ENCODE results near the gene ASB4.
A peak's percentile ranks its signal among the peaks of the same experiment; 100 is the strongest.
"Not testable (repeated sequence)": the region's sequence is repeated elsewhere in the genome, so short reads cannot be mapped to it uniquely, and the experiment has no call there.

ASB4 gene

DNA sequence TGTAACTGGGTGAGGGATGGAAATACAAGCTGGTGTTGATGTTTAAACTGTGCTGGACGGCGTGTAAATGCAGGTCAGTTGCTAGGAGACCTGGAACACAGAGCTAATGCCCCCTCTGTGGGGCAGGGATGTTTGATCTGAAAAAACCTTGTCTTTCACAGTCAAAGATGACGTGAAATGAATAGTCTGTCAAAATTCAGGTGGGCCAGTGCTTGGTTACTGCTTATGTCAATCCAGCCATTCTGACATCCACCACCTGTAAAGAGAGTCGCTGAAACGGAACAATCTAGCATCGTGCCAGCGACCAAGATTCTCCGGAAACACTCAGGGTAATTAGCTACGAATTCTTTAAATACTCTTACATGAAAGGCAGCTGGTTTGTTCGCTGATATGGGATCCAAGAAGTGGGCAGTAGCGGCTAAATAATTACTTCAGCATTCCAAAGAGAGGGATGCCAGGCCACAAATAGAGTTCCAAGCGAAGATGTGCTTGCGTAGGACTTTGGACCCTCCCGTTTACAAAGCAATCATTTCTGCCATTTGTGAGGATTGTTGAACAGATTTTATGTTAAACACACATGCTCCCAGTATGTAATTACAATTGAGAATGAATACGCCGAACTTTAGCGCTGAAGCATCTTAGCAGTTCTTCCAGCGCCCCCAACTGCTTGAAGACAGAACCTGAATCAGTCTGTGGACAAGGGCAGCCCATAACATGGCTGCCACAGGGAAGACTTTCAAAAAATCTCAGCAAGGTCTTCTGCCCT is 7.3 kb upstream of the ASB4 start:
- DNase-seq (ENCODE audit: low read depth in 2 of 3, low spot score in 1 of 3), result no peak

DNA sequence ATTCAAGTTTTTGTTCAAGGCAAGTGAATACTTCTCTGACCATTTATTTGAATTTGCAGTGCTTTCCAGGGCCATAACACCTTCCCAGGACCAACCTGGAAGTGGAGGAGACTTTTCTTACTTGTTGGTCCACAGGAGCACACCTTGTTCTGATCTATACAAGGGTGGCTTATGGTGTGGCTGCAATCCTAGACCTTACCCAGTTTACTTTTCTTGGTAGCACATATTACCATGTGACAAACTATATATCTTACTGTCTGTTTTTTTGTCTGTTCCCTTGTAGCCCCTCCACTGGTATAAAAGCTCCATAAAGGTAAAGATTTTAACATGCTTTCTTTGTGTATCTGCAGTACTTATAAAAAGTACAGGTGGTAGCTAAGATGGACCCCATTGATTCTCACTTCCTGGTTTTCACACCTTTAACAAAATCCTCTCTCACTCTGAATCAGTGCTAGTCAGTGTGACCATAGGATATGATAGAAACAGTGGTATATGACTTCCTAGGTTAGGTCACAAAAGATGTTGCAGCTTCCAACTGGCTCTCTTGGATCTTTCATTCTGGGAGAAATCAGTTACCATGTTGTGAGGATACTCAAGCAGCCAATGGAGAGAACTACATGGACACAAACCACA is 5.6 kb upstream of the ASB4 start:
- DNase-seq (ENCODE audit: low read depth in 2 of 3, low spot score in 1 of 3), result no peak

DNA sequence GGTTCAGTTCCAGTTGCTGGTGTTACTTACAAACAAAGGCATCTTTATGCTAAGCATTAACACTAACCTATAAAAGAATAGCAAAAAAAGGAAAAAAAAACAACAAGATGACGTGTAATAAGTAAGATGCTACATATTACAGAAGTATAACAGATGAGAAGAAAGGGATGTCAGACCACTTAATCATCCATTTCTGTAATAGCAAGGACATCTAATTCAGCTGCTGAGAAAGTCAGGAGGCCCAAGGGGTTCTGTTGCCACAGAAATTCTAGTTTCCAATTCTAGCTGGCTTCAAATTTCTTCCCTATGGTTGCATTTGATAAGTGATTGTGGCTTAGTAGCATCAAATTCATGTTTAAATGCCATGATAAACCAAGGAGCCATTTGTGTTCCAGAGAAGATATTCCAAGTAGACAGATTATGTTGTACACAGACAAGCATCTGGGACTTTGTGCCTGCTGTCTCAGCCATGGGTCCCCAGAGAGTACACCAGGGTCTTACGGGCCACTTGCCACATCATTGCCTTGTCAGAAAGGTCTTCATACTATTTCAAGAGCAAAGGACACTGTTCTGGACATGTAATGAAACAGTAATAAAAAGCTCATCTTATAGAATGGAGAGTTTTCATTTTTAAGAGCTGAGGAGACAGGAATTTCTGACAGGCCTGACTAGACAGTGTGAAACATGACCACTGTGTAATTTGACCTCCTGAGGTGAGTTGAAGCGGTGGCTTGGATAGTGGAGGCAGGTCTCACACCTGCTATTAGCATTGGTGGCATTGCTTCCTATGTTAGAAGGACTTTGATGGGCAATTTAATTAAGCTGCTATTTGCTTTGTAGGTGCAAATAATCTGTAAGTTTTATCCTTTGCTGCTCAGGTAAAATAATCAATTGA is 4.2 kb upstream of the ASB4 start:
- DNase-seq (ENCODE audit: low read depth in 2 of 3, low spot score in 1 of 3), result no peak

DNA sequence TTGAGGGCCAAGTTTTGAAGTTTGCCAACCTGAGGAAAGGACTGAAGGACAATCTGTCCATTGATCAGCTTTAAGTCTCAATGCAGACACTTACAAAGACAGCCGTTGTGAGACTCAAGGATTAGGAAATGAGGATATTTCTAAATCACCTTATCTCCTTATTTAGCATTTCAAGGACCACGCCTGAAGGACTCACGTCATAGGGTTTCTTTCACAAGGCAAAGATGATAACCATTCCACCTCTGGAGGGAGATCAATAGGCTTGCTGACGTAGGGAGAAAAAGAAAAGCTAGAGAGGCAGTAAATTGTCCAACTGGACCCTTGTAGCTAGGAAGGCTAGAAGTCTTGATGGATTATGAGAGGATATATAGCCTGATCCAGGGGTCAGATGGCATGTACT is 3.3 kb upstream of the ASB4 start:
- DNase-seq (ENCODE audit: low read depth in 2 of 3, low spot score in 1 of 3), result no peak

DNA sequence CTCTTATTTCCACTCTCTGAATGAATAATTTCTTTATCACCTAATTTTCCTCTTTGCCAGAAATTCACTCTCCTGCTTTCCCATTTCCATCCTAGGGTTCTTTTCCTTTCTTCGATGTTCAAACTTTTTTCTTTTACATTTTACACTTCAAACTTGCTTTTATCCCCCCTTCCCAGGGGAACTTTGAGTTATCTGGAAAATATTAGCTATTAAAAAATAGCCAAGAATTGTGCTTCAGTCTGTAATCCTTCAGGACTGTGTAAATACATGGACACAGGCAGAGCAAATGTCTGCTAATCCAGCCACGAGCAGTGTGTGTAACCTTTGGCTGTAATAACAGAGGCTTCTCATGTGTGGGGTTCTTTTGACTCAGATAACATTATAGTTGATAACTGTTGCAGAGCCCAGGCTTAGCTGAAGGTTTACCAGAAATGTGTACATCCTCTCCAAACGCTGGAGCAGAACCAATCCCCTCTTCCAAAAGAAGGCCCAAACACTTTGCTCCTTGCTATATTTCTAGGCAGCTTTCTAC is 4.6 kb downstream of the ASB4 start:
- no peak for DNase-seq (ENCODE audit: low read depth in 2 of 3, low spot score in 1 of 3)

- no peak for DNase-seq (ENCODE audit: low read depth in 2 of 3, low spot score in 1 of 3)
Observed at GRCh38 chr7:95491201-95491600, 5.5 kb downstream of the ASB4 start.

DNA sequence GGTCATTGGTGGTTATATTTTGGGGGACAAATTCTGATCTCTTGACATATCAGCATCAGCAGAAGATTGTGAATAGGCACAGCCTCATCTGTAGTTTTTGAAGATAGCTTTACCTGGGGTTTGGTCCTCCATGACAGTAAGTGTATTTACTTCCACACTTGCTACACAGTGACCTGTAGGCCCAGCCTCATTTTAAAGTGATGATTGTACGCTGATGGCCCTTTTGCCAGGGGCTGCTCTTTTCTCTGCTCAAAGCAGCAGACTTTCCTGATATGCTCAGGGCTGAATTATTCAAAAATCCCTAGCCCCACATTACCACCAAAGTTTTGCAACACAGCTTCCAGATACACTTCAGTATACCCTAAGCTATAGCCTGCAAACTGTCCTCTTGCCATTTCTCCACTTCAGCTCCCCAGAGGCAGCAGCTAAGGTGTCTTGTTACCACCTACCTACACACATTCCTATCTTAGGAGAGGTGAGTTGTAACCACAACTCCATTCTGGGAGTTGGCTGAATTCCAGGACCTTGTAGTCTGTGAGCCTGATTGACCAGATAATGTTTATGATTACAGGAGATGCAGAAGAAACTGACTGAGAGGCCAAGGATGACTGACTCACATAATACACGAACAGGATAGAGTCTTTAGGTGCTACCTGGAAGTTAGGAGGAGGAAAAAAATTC is 6.0 kb downstream of the ASB4 start:
- DNase-seq (ENCODE audit: low read depth in 2 of 3, low spot score in 1 of 3), result no peak

- no peak for DNase-seq (ENCODE audit: low read depth in 2 of 3, low spot score in 1 of 3)
Observed at GRCh38 chr7:95493247-95493646, 7.5 kb downstream of the ASB4 start.

GRCh38 chr7:95493844-95494243 is 8.1 kb downstream of the ASB4 start:
- DNase-seq (ENCODE audit: low read depth in 2 of 3, low spot score in 1 of 3), result no peak

DNA sequence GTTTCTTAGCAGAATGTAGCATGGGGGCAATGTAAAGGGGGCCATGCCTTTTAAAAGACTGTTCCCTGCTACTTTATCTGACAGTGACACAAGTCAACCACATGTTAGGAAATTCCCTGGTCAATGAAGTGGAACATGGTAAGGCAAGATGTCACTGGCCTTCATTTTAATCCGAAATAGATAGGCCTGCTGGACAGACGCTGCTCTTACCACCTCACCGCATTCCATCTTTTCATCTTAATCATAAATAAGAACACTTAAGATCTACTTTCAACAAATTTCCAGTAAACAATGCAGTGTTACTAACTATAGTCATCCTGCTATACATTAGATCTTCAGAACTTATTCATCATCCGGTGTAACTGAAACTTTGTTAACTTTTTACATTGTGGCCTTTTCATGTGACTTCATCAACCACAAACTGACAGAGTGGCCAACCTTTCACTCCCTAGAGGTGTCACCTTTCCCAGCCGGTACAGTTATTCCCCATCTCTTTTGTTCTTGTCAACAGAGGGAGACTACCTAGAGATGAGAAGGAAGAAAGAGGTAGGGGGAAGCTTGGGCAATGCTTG is 15.6 kb downstream of the ASB4 start:
- DNase-seq (ENCODE audit: low read depth in 2 of 3, low spot score in 1 of 3), result peak in 1 of 3 donors; percentile 6

DNA sequence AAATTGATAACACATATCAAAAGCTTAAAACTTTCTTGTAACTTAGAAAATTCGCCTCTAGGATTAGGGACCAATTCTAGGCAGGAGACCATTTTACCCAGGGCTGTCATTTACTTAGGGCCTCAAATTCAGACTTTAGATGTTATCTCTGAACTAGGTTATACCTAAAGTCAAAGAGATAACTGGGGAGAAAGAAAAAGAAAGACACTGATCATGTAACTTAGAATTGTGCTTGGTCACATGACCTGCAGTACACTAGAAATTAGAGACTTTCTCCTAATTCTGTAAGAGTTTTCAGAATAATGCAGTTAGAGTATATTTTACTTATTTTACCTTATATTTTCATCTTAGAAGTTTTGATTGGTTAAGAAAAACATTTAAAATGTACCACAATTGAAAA is 16.7 kb downstream of the ASB4 start:
- no peak for DNase-seq (ENCODE audit: low read depth in 2 of 3, low spot score in 1 of 3)

DNA sequence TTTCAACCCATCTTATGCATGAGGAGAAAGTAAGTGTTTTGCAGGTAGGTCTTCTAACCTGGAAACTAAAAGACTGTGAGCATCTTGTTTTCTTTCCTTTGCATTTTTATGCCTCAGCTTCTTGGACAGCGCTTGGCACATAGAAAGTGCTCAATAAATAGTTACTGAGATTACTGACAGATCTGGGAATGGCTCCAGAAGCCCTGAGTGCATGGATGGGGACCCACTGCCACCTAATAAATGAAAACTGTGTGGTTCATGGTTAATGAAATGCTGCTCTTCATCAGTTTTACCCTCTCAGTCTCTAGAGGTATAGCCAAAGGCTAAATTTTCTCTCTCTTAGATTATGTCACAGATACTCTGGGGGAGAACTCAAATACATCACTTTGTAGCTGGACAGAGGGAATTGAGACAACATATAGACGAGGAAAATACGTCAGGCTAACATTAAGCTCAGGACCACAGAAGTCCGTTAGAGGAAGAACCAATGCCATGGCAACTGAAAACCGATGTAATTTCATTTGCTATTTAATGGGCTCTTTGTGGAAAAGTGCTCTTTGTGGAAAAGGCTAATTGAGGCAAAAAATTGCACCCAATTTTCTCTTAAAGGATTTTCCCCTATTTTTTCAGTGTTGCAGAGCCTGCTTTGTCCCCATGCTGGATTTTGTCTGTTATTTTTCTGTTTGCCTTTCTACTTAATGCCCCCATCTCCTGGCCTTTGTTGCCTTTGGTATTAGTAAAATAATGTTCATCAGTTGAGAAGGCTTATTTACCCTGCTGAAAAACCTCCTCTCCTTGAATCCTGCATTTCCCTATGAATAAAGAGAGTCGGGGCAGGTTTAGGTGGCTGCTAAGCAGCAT is 17.8 kb downstream of the ASB4 start:
- DNase-seq (ENCODE audit: low read depth in 2 of 3, low spot score in 1 of 3), result no peak

DNA sequence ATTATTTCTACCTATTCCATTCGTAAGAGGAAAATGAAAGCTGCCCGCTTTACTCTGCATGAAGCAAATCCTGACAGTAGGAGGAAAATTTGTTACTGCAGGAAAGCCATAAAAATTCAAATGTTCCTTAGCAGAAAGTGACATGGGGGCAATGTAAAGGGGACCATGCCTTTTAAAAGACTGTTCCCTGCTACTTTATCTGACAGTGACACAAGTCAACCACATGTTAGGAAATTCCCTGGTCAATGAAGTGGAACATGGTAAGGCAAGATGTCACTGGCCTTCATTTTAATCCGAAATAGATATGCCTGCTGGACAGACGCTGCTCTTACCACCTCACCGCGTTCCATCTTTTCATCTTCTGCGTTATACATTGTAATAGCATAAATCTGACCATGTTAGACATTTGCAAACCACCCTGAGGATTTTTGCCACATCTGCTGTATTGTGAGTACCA is 18.4 kb downstream of the ASB4 start:
- DNase-seq (ENCODE audit: low read depth in 2 of 3, low spot score in 1 of 3), result not testable (repeated sequence)

- no peak for DNase-seq (ENCODE audit: low read depth in 2 of 3, low spot score in 1 of 3)
Observed at GRCh38 chr7:95508780-95509179, 23.0 kb downstream of the ASB4 start.

DNA sequence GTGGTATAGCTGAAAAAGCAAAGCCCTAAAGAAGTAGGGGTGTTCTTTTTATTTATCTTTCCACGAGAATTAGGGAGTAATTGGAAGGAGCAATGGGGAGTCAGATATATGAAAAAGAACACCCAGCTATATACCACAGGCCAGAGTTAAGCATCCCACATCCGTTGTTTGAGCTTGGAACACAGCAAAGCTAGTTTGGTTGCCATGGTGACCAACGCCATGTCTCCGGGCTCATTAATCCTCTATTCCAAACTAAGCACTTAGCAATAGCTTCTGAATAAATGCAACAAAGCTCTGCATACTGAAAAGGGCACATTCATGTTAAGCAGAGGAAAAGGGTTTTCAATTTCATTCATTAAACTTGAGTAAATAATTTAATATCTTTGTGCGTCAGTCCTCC is 23.5 kb downstream of the ASB4 start:
- DNase-seq (ENCODE audit: low read depth in 2 of 3, low spot score in 1 of 3), result no peak

DNA sequence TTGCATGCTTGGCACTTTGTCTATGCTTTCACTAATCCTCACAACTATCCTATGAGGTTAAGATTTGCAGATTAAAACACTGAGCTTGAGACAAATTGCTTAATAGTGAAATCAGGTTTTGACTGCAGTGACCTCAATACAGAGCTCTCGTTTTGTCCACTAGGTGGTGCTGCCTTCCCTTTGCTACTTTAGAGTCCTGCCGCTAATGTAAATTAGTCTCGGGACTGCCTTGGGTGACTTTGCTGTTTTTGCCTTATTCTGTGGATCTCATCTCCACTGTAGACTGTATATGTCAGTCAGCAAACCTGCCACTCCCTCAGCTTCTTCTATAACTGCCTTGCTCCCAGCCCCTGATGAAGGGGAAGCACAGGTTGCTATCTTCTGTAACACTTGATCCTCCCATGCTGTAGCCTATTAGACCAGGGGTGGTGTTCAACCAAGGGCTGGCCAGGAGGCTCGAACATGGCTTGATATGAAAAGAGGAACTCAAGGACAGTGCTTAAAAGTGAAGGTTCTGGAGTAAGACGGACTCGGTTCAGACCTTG is 26.0 kb downstream of the ASB4 start:
- DNase-seq (ENCODE audit: low read depth in 2 of 3, low spot score in 1 of 3), result peak in 2 of 3 donors; percentile 28 to 57

DNA sequence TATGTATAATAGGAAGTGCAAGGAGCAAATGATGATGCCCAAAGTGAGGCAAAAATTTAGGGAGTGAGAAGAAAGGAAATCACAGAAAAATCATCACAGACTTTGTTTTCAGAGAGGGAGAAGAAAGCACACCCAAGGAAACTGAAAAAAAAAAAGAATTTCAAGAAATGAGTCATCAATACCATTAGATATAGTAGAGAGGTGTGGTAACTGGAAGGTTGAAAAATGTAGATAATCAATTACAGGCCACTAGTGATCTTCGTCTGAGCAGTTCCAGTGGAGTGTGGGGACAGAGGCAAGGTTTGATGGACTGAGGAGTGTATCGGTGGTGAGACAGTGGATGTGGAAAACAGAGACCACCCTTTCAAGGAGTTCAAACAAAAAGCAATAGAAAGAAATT is 31.7 kb downstream of the ASB4 start:
- DNase-seq (ENCODE audit: low read depth in 2 of 3, low spot score in 1 of 3), result no peak

- DNase-seq (ENCODE audit: low read depth in 2 of 3, low spot score in 1 of 3), result no peak
Observed at GRCh38 chr7:95517870-95518269, 32.1 kb downstream of the ASB4 start.

DNA sequence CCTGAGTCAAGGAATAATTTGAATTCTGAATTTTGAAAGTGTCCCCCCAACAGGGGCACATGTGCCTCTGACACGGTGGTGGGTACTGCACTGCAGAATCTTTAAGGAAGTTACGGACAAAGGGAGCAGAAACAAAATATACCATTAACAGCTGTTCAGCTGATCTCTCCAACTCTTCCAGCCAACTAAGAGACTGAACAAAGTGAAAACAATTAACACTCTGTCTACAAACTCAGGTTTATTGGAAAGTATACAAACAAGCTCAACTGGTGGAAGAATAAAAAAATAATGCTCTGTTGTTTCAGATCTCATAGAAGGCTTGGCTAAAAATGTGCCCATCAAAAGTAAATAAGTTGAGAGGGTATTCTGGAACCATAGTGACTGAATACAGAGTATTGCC is 34.4 kb downstream of the ASB4 start:
- DNase-seq (ENCODE audit: low read depth in 2 of 3, low spot score in 1 of 3), result no peak
